Measurements from ENCODE around the gene KCNE3.

The KCNE3 gene

DNA sequence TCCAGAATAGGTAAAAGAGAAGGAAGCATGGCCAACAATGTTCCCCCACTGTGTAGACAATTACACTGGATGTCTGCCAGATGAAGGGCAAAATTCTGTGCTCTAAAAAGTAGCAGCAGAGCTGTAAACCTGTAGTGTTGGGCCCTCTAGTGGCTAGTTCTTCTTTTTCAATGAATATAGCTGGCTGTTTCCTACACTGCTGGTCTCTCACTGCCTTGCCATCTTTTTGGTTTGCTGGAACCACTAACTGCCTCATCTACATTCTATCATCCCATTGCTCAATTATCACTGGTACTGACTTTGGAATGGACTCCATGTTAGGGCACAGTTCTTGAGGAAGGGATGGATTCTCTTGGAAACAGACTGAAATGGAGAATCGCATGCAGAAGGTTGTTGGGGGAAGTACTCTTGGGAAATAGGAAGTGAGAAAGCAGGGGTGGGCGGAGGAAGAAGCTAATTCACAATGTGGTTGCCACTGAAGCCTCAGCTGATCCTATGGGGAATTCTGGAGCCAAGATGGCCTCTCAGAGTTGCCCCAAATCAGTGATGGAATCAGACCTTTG lies 17.9 kb downstream of the KCNE3 start:
- DNase-seq (ENCODE audit: low read depth, low spot score), result peak; percentile 81

DNA sequence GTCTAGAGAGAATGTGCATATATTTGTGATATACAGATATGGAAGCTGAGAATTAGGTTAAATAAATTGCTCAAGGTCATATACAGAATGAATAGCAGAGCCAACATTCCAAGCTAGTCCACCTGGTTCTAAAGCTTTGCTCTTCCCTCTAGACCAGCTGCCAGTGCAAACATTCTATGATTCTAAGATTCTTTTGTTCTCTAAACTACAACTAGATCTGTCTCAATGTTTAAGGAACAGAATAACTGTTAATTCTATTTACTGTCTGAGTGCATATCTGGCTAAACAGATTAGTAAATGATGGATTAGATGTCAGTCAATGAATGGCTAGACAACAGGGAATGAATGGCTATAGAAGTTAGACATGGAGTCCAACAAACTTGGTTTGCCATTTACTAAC lies 19.6 kb downstream of the KCNE3 start:
- DNase-seq (ENCODE audit: low read depth, low spot score), result no peak
- TF ChIP-seq, protein P1, sequence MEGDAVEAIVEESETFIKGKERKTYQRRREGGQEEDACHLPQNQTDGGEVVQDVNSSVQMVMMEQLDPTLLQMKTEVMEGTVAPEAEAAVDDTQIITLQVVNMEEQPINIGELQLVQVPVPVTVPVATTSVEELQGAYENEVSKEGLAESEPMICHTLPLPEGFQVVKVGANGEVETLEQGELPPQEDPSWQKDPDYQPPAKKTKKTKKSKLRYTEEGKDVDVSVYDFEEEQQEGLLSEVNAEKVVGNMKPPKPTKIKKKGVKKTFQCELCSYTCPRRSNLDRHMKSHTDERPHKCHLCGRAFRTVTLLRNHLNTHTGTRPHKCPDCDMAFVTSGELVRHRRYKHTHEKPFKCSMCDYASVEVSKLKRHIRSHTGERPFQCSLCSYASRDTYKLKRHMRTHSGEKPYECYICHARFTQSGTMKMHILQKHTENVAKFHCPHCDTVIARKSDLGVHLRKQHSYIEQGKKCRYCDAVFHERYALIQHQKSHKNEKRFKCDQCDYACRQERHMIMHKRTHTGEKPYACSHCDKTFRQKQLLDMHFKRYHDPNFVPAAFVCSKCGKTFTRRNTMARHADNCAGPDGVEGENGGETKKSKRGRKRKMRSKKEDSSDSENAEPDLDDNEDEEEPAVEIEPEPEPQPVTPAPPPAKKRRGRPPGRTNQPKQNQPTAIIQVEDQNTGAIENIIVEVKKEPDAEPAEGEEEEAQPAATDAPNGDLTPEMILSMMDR (IDR thresholded peaks at IDR 0.05; ENCODE audit: low read depth, low read length), result no peak
- no peak overlapping the region for H3K4me3 ChIP-seq (ENCODE audit: low read depth, low read length)
- in situ Hi-C loops (cut with HindIII; ENCODE audit: low sequenced_read_pairs), result no loop called here

More for the DNA sequence above, 17.9 kb downstream of the KCNE3 start:
- no peak overlapping the region for H3K4me3 ChIP-seq (ENCODE audit: low read depth, low read length)
- in situ Hi-C loops (cut with HindIII; ENCODE audit: low sequenced_read_pairs), result no loop called here
- TF ChIP-seq, protein P1 (IDR thresholded peaks at IDR 0.05; ENCODE audit: low read depth, low read length), result peak; percentile 57

DNA sequence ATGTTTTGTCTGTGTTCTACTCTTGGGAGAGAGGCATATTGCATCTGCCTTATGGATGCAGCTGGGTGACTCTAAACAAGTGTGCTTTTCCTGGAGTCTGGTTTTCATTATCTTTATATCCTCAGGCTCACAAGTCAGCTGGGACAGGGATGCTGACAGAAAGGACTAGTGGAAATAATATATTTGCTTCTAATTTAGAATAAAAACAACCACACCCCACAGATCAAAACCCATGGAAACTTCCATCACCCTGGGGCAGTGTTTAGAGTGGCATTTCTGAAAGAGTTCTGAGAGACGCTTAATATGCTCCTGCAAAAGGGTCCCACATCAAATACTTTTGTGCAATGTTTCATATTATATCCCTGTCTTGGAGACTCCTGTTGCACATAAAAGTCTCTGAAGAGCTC lies 20.8 kb downstream of the KCNE3 start:
- DNase-seq (ENCODE audit: low read depth, low spot score), result no peak
- no peak overlapping the region for H3K4me3 ChIP-seq (ENCODE audit: low read depth, low read length)
- in situ Hi-C loops (cut with HindIII; ENCODE audit: low sequenced_read_pairs), result no loop called here
- TF ChIP-seq, protein P1 (IDR thresholded peaks at IDR 0.05; ENCODE audit: low read depth, low read length), result no peak

DNA sequence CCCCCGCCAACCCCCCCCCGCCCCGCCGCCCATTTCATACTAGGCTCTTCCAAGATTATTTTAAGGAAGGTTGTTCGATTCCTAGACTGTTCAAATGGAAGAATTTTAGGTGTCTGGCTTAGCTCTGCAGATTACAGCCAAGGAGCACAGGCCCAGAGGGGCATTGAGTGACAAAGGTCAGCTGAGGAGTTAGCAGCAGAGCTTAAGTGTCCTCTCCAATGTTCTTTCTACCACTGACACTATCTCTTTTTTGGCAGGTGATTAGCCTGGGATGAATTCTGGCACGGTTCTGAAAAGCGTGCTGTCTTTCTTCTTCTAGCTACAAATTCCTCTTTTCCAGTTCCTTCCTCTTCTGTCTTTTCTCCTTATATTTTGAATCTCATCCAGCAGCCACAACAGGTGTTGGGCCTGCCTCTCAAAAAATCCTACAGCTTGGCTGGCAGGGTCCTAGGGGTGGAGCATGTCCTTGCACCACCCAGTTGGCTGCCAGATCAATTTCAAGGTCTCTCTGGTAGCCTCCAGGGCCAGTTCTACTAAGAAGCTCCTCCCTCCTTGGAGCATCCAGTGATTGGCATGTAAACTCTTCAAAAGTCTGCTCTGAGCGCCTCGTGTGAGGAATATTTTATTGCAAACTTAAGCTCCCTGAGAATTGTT lies 23.0 kb downstream of the KCNE3 start:
- H3K4me3 ChIP-seq (ENCODE audit: low read depth, low read length), result no peak overlapping the region
- DNase-seq (ENCODE audit: low read depth, low spot score), result no peak
- in situ Hi-C loops (cut with HindIII; ENCODE audit: low sequenced_read_pairs), result no loop called here
- TF ChIP-seq, protein P1 (IDR thresholded peaks at IDR 0.05; ENCODE audit: low read depth, low read length), result no peak

DNA sequence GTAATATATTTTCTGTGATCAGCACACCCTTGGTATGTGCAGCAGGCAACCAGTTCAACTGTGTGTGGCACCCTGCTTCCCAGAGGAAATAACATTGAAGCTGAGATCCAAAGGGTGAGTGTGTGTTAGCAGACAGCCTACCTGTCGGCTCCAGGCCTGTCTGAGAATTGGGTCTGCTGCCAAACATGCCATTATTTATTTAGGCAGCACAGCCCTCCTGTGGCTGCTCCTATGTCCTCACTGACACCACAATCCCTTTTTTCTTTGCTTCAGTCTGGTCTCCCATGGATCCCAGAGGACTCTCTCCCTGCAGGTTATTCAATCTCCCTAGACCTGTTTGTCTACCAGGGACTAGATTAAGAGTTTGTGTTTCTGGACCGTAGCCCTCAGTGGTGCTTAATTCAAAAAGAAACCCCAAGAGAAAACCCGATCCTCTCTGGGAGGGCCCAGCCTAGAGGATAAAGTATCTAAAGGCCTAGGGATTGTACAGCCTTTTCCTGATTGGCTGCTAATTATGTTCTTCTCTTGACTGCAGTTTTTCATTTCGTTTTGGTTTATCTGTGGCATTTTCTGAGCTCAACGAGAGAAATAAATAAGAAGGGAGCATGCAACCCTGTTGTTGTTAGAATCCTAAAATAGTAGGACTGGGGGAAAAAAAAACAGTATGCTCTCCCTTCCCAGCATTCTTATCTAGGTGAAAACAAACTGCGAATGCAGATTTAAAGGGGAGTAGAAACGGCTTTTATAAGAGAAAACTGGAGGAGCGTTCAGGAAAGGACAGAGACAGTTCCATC lies 24.1 kb downstream of the KCNE3 start:
- no peak overlapping the region for H3K4me3 ChIP-seq (ENCODE audit: low read depth, low read length)
- peak; percentile 59 for DNase-seq (ENCODE audit: low read depth, low spot score)
- TF ChIP-seq, protein P1 (IDR thresholded peaks at IDR 0.05; ENCODE audit: low read depth, low read length), result peak; percentile 21
- in situ Hi-C loops (cut with HindIII; ENCODE audit: low sequenced_read_pairs), result no loop called here

DNA sequence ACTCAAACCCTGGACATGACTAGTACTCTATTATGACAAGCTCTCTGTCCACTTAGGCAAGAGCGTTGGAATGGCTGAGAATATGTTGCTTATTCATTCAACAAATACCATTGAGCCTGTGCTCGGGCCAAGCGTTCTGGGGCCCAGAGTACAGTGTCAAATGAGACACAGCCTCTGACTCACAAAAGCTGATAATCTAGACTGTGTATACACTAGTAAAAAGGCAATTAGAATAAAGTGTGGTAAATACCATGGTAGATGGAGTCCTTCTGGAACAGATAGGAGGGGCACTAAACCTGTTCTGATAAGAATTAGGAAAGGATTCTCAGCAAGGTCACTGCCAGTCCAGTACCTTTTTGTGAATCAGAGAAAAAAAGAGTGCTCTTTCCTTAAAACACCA lies 24.7 kb downstream of the KCNE3 start:
- in situ Hi-C loops (cut with HindIII; ENCODE audit: low sequenced_read_pairs), result no loop called here
- TF ChIP-seq, protein P1 (IDR thresholded peaks at IDR 0.05; ENCODE audit: low read depth, low read length), result no peak

More for the DNA sequence above, 24.7 kb downstream of the KCNE3 start:
- DNase-seq (ENCODE audit: low read depth, low spot score), result peak; percentile 43
- no peak overlapping the region for H3K4me3 ChIP-seq (ENCODE audit: low read depth, low read length)

Measured in astrocyte of the spinal cord (primary cell).